GM19395 (cell line): ENCODE results near the gene RBMS3.

Experiments used
- ATAC-seq: cut with Tn5 transposase; IDR thresholded peaks from one replicate; pipeline ENCODE4 v1.9.1; 2021; ENCODE audit warnings: mild to moderate bottlenecking, moderate library complexity; ENCODE audit not compliant: unreplicated experiment

Gene RBMS3

GRCh38 chr3:29914861-29915524 is 634.1 kb downstream of the RBMS3 start:
- ATAC-seq = no peak

GRCh38 chr3:29919571-29919970 is 638.7 kb downstream of the RBMS3 start:
- no peak for ATAC-seq

DNA sequence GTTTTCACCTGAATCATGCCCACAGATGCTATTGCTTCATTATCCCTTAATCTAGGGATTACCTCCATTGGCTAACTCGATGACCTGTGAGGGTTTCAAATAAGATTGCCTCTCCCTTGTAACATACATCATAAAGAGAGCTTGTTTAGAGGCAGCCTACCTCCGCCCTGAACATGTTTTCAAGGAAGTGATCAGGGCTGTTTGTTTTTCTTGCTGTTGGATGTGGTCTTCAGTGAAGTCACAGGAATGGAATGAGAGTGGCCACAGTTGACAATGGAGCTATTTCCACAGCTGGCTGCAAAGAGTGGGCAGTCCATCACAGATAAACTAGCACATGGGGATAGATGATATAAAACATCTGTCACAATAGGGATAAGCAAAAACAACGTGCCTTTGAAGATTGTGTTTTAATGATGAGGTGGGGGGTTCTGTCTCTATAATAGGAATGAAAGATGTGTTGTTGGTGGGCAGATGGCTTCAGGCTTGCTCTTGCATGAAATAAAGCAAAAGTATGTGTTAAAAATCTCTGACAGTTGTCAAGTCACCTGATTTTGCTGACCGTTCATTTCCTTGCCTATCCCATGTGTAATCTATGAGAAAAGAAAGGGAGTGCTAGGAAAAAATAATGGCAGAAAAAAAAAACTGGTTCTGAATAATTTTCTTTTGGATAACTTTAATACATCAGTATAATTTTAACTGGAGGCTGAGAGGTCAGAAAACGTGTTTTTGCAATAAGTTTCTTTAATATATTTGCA is 642.3 kb downstream of the RBMS3 start:
- no peak for ATAC-seq

GRCh38 chr3:29924783-29925561 is 644.1 kb downstream of the RBMS3 start:
- no peak for ATAC-seq

DNA sequence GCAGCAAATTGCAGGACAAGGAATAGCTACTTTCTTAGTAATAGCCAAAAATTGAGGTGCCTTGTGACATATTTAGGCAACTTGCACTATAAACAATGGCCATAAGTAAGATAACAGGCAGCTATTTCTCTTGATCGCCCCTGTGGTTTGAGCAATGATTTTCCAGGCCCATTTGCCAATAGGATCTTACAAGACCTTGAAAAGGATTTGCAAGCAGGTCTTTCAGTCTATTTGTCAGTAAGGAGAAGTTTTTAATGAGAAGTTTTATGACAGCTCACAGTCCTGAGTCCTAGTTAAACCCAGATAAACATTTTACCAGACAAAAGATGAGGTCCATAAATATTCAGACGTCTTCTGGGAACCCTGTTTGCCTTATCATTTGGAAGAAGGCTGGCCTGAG is 645.5 kb downstream of the RBMS3 start:
- no peak for ATAC-seq

- ATAC-seq = no peak
Observed at GRCh38 chr3:29932696-29933325, 651.9 kb downstream of the RBMS3 start.

- no peak for ATAC-seq
Observed at GRCh38 chr3:29933802-29934490, 653.1 kb downstream of the RBMS3 start.

DNA sequence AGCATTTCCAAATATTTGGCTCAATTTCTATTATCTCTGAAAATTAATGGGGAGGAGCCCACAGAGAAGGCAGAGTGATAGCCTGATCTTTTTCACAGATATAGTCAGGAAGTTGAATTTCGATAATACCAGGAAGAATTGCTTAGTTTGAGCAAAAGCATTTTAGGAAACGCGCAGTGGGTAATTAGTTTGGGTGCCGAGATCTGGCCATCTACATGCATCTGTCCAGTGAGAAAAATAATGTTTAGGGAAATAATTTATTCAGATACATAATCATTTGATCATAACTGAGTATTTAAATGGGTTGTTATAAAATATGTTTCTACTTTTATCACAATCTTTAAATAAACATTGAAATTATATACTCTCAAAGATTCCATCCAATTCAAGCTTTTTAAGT is 653.9 kb downstream of the RBMS3 start:
- no peak for ATAC-seq

DNA sequence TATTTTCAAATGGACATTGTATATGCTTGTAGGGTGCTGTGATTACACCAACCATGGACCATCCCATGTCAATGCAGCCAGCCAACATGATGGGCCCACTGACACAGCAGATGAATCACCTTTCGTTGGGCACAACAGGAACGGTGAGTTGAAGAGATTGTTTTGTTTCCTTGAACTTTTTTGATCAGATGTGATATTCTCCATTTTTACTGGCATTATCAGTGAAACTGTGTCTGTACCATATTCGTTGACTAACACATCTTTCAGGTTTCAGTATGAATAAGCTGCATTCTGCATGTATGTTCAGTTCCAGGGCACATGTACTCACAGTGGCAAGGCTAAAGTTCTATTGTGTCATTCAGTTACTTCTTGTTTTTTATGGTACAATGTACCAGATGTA is 655.2 kb downstream of the RBMS3 start:
- peak; percentile 91 for ATAC-seq

- peak; percentile 50 for ATAC-seq
Observed at GRCh38 chr3:29936766-29937165, 655.9 kb downstream of the RBMS3 start.

DNA sequence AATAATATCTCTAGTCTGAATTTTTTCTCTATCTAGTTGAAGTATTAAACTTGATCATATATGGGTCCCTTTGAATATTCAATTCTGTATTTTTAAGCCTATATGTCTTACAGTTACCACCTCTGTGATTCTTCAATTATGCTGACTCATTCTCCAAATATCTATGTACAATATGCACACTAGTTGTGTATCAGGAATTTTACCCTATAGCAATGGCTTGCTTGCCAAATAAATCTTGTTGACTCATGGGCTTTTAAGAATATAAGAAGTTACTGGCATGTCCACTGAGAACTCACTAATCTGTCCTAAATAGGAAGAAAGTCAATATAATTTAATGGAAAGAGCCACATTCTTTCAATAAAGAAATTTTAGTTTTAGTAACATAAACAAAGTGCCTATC is 656.3 kb downstream of the RBMS3 start:
- ATAC-seq = no peak

DNA sequence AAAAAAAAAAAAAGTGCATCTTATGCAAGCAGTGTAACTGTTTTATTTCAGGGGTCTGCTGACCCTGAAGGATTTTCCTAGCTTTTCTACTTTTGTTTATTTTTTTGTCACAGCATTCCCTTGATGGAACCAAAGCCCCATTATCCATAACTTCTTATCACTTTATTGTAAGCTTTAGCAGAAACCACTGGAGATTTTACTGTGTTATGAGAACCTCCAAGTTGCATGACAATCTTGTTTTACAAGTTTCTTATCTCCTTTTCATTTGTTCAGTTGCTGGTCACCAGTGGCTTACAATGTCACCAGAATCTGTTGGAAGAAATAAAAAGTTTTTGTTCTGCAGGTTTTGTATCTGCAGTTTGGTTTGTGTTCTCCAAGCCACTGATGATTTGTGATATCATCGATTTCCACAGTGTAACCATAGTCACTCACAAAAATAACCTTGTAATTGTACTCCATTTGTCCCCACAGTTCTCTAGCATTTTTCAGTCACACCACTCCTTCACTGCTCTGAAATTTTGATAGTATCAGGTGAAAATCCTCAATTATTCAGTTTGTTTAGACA is 660.0 kb downstream of the RBMS3 start:
- no peak for ATAC-seq

GRCh38 chr3:29942297-29942696 is 661.4 kb downstream of the RBMS3 start:
- no peak for ATAC-seq

GRCh38 chr3:29949131-29949530 is 668.3 kb downstream of the RBMS3 start:
- no peak for ATAC-seq

- ATAC-seq = no peak
Observed at GRCh38 chr3:29949940-29950616, 669.2 kb downstream of the RBMS3 start.

- no peak for ATAC-seq
Observed at GRCh38 chr3:29952431-29952830, 671.6 kb downstream of the RBMS3 start.

GRCh38 chr3:29955413-29955812 is 674.5 kb downstream of the RBMS3 start:
- ATAC-seq = no peak

- ATAC-seq = no peak
Observed at GRCh38 chr3:29958816-29959215, 677.9 kb downstream of the RBMS3 start.

- no peak for ATAC-seq
Observed at GRCh38 chr3:29971895-29972294, 691.0 kb downstream of the RBMS3 start.
